Suprapubic skin (tissue), 4 donors: ENCODE results near the gene CLTB. TPM values are rescaled to one million over a fixed set of nuclear protein-coding genes. Genes with fewer than 3 reads are reported as not detected.

Experiments used
- DNase-seq, 2 donors: peaks; one replicate each; pipeline ENCODE4 v3.0.0-alpha.2; 2019; ENCODE audit warnings: low spot score in 2 of 2
- H3K27ac ChIP-seq: fragments of 200-600 bp; sonication (generic); one replicate; pipeline ENCODE4 v1.5.1; 2019
- H3K27me3 ChIP-seq: fragments of 200-600 bp; sonication (generic); one replicate; pipeline ENCODE4 v1.5.1; 2019
- H3K36me3 ChIP-seq: fragments of 200-600 bp; sonication (generic); one replicate; pipeline ENCODE4 v1.5.1; 2019
- H3K4me1 ChIP-seq: fragments of 200-600 bp; sonication (generic); one replicate; pipeline ENCODE4 v1.5.1; 2019
- H3K4me3 ChIP-seq: fragments of 200-600 bp; sonication (generic); one replicate; pipeline ENCODE4 v1.5.1; 2019; ENCODE audit warnings: mild to moderate bottlenecking
- H3K9me3 ChIP-seq: fragments of 200-600 bp; sonication (generic); one replicate; pipeline ENCODE4 v1.5.1; 2019
- EP300 ChIP-seq: sonication (generic); formaldehyde crosslinking; IDR thresholded peaks from one replicate; pipeline ENCODE4 v1.6.1; 2017; ENCODE audit warnings: antibody characterized with exemption
- POLR2A ChIP-seq, 2 donors: fragments of 450-650 bp; IDR thresholded peaks; one replicate each; pipeline ENCODE4 v1.6.1; 2017; ENCODE audit warnings: antibody characterized with exemption in 2 of 2, mild to moderate bottlenecking in 2 of 2, moderate library complexity in 2 of 2
- POLR2AphosphoS5 ChIP-seq, 3 donors: sonication (generic); formaldehyde crosslinking; IDR thresholded peaks; one replicate each; pipeline ENCODE4 v1.6.1; 2017; ENCODE audit warnings: antibody characterized with exemption in 3 of 3
- WGBS: methylation state at CpG from one replicate; pipeline ENCODE4 v1.1.5; 2018; 5-methylcytosine and 5-hydroxymethylcytosine counted together
- total RNA-seq, 4 donors: library from RNA; depleted of rRNA; stranded (reverse); fragments of >200 nt; gene quantifications; one replicate each; pipeline ENCODE4 v1.1.0, GENCODE V29; 2016
- TF ChIP-seq, protein P1 (sequence below), 2 donors: fragments of 200-600 bp in 1 of 2; fragments of 450-650 bp in 1 of 2; sonication (generic) in 1 of 2; IDR thresholded peaks; one replicate each; pipeline ENCODE4 v1.5.1; 2016 to 2019; ENCODE audit warnings: antibody characterized with exemption in 2 of 2, mild to moderate bottlenecking in 1 of 2, moderate library complexity in 1 of 2

Gene CLTB
- total RNA-seq, 4 donors from 2014 or later: 298 to 644 (median 435) TPM

DNA sequence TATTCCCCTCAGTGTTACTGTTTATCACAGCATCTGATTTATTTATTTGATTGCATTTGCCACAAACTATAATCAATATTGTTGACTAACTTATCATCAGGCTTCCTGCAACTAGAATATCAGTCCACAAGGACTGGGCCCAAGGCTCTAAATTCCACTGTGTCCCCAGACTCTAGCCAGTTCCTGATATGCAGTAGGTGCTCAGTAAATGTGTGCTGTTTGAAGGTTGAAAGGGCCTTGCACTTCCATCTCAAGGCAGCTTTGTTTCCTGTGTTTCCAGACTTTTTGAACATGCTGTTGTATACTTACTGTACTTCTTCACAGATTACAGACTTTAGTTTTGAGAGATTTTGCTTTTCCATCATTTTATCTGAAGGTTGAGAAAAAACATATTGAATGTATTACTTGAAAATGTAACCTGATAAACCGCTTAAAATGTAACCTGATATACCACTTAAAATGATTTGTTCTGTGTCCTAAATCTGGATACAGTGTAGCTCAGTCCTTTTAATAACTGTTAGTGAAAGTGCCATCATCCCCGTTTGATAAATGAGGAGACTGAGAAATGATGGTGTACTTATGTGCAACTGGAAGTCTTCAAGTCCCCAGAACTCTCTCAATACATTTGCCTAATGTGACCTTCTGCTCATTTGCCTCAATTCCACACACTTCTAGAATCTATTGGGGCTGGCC lies 73.4 kb downstream of the CLTB start:
- no peaks in the 10 kb centered on the region for H3K27me3 ChIP-seq

More for the DNA sequence above, 73.4 kb downstream of the CLTB start:
- Histone ChIP-seq H3K27ac (no peak overlapping the region), H3K4me3 (no peak overlapping the region), H3K4me1 (no peaks in the 10 kb centered on the region), H3K36me3 (peaks cover 52% of the 10 kb centered on the region), H3K9me3 (no peaks in the 10 kb centered on the region)
- TF ChIP-seq, protein P1, sequence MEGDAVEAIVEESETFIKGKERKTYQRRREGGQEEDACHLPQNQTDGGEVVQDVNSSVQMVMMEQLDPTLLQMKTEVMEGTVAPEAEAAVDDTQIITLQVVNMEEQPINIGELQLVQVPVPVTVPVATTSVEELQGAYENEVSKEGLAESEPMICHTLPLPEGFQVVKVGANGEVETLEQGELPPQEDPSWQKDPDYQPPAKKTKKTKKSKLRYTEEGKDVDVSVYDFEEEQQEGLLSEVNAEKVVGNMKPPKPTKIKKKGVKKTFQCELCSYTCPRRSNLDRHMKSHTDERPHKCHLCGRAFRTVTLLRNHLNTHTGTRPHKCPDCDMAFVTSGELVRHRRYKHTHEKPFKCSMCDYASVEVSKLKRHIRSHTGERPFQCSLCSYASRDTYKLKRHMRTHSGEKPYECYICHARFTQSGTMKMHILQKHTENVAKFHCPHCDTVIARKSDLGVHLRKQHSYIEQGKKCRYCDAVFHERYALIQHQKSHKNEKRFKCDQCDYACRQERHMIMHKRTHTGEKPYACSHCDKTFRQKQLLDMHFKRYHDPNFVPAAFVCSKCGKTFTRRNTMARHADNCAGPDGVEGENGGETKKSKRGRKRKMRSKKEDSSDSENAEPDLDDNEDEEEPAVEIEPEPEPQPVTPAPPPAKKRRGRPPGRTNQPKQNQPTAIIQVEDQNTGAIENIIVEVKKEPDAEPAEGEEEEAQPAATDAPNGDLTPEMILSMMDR (IDR thresholded peaks at IDR 0.05): no peak
- TF ChIP-seq EP300: no peak
- no peak for TF ChIP-seq POLR2A (IDR thresholded peaks at IDR 0.05)
- no peak for TF ChIP-seq POLR2AphosphoS5 (IDR thresholded peaks at IDR 0.05)
- WGBS: 56% methylated on average over 2 of the region's 2 CpGs
- DNase-seq: no peak

Other genes starting within 250 kb of the CLTB start
- 10 to 100 TPM in 3 of 4 donors, 1 to 10 TPM in 1; 9.6 to 27.8 (median 12.9) TPM for gene SIMC1, start 178.1 kb downstream of the CLTB start, total RNA-seq
- gene KIAA1191, start 54.8 kb downstream of the CLTB start, total RNA-seq: 100 to 1,000 TPM in 3 of 4 donors, 10 to 100 TPM in 1; 98.1 to 116 (median 109) TPM
- 10 to 100 TPM in 3 of 4 donors, 1 to 10 TPM in 1; 7.1 to 36.4 (median 21.2) TPM for gene ARL10, start 51.1 kb downstream of the CLTB start, total RNA-seq
- 10 to 100 TPM; 21.9 to 33.9 (median 30.5) TPM for gene NOP16, start 27.9 kb downstream of the CLTB start, total RNA-seq
- gene HIGD2A, start 27.8 kb downstream of the CLTB start, total RNA-seq: 100 to 1,000 TPM; 119 to 173 (median 161) TPM
- 10 to 100 TPM; 28.8 to 41.9 (median 37.1) TPM for gene FAF2, start 31.8 kb upstream of the CLTB start, total RNA-seq
- gene RNF44, start 120.9 kb upstream of the CLTB start, total RNA-seq: 10 to 100 TPM; 36.9 to 65.9 (median 46.3) TPM
- gene CDHR2, start 132.8 kb upstream of the CLTB start, total RNA-seq: under 1 TPM in 2 of 4 donors, not detected in 2; 0.10 to 0.23 TPM
- gene GPRIN1, start 193.6 kb upstream of the CLTB start, total RNA-seq: 1 to 10 TPM in 3 of 4 donors, under 1 TPM in 1; 0.24 to 2.8 (median 1.5) TPM
- not detected for gene SNCB, start 214.0 kb upstream of the CLTB start, total RNA-seq
- not detected for gene EIF4E1B, start 214.1 kb upstream of the CLTB start, total RNA-seq
- 10 to 100 TPM; 14.6 to 22.3 (median 17.7) TPM for gene TSPAN17, start 230.9 kb upstream of the CLTB start, total RNA-seq